B cell (primary cell): ENCODE data around the gene MBNL1. TPM values are rescaled to one million over a fixed set of nuclear protein-coding genes. Genes with fewer than 3 reads are reported as not detected.
A peak's percentile ranks its signal among the peaks of the same experiment; 100 is the strongest.

Source experiments
- ATAC-seq: fragments of 200-7000 bp; cut with Tn5 transposase; one replicate; pipeline ENCODE4 v1.10.0; 2021; ENCODE audit warnings: low read depth, mild to moderate bottlenecking, moderate number of reproducible peaks, moderate library complexity
- CTCF ChIA-PET: fragments of 350-600 bp; sonication (Branson Sonifier 250); formaldehyde crosslinking; loops from one replicate; lab custom pipeline; 2021; ENCODE audit warnings: antibody characterized with exemption, inconsistent platforms; lab: Charles Lee
- POLR2A ChIA-PET: fragments of 350-600 bp; sonication (Branson Sonifier 250); formaldehyde crosslinking; loops from one replicate; lab custom pipeline; 2021; ENCODE audit warnings: antibody characterized with exemption; lab: Charles Lee
- DNase-seq: peaks from one replicate; pipeline ENCODE4 v3.0.0; 2013
- H2AFZ ChIP-seq: 2 replicates; pipeline ENCODE4 v1.6.1; 2012; ENCODE audit warnings: mild to moderate bottlenecking, low read depth, low read length; ENCODE audit not compliant: insufficient read depth, poor library complexity, severe bottlenecking
- H3K27ac ChIP-seq, 2 donors: 1 replicate in 1 of 2; 2 replicates in 1 of 2; pipeline ENCODE4 v1.5.1; 2012 to 2013; ENCODE audit warnings: low read length in 2 of 2, mild to moderate bottlenecking in 2 of 2, moderate library complexity in 1 of 2
- H3K27me3 ChIP-seq, 4 experiments: fragments of 200-600 bp in 1 of 4; sonication (generic) in 1 of 4; replicated peaks in 1 of 4; 1 replicate in 2 of 4; 2 replicates in 2 of 4; pipeline versions ENCODE4 v1.6.1 to v1.7.0; 2013 to 2016; ENCODE audit warnings: low read length in 3 of 4, mild to moderate bottlenecking in 2 of 4, mixed read lengths in 1 of 4, moderate library complexity in 1 of 4; ENCODE audit not compliant: insufficient read depth in 4 of 4, control insufficient read depth in 3 of 4; ENCODE audit errors: control extremely low read depth in 1 of 4
- H3K36me3 ChIP-seq, 2 experiments: replicated peaks in 1 of 2; 1 replicate in 1 of 2; 2 replicates in 1 of 2; pipeline versions ENCODE4 v1.6.1 to v1.7.1; 2013; ENCODE audit warnings: low read length in 1 of 2; ENCODE audit not compliant: insufficient read depth in 2 of 2, control insufficient read depth in 1 of 2; ENCODE audit errors: control extremely low read depth in 1 of 2, extremely low read depth in 1 of 2
- H3K4me1 ChIP-seq, 2 donors: fragments of 200-600 bp in 1 of 2; sonication (generic) in 1 of 2; 1 replicate in 1 of 2; 2 replicates in 1 of 2; pipeline versions ENCODE4 v1.5.1 to v1.6.1; 2013 to 2017; ENCODE audit warnings: low read length in 2 of 2; ENCODE audit not compliant: control insufficient read depth in 2 of 2, insufficient read depth in 2 of 2
- H3K4me2 ChIP-seq: replicated peaks from 2 replicates; pipeline ENCODE3; 2012; ENCODE audit warnings: mild to moderate bottlenecking, low read depth, low read length; ENCODE audit not compliant: poor library complexity, severe bottlenecking
- H3K4me3 ChIP-seq, 5 experiments: fragments of 200-600 bp in 1 of 5; sonication (generic) in 1 of 5; 1 replicate in 3 of 5; 2 replicates in 2 of 5; pipeline versions ENCODE4 v1.5.1 to v1.7.0; 2011 to 2016; ENCODE audit warnings: low read length in 4 of 5, mild to moderate bottlenecking in 4 of 5, low read depth in 2 of 5, control low read depth in 1 of 5, moderate library complexity in 1 of 5; ENCODE audit not compliant: insufficient read depth in 1 of 5; ENCODE audit errors: control extremely low read depth in 1 of 5, extremely low read depth in 1 of 5
- H3K79me2 ChIP-seq: fragments of 200-600 bp; sonication (generic); one replicate; pipeline ENCODE4 v1.6.0; 2016; ENCODE audit warnings: low read length; ENCODE audit not compliant: control insufficient read depth, insufficient read depth
- H3K9ac ChIP-seq: fragments of 200-600 bp; sonication (generic); 2 replicates; pipeline ENCODE4 v1.6.1; 2017; ENCODE audit warnings: mild to moderate bottlenecking, low read length, moderate library complexity
- H3K9me3 ChIP-seq, 3 donors: one replicate each; pipeline versions ENCODE4 v1.6.1 to v1.7.1; 2013; ENCODE audit warnings: low read length in 2 of 3; ENCODE audit not compliant: control insufficient read depth in 2 of 3, insufficient read depth in 1 of 3; ENCODE audit errors: control extremely low read depth in 1 of 3
- H4K20me1 ChIP-seq: 2 replicates; pipeline ENCODE4 v1.6.0; 2012; ENCODE audit warnings: mild to moderate bottlenecking, low read length; ENCODE audit not compliant: insufficient read depth, control insufficient read depth, poor library complexity, severe bottlenecking
- H3K27ac Mint-ChIP-seq: one replicate; pipeline ENCODE4 v1.8.0; 2021; ENCODE audit warnings: mixed read lengths
- H3K27me3 Mint-ChIP-seq: one replicate; pipeline ENCODE4 v1.8.0; 2021; ENCODE audit warnings: mixed read lengths
- H3K4me1 Mint-ChIP-seq: one replicate; pipeline ENCODE4 v1.8.0; 2021; ENCODE audit warnings: mixed read lengths
- H3K4me3 Mint-ChIP-seq: one replicate; pipeline ENCODE4 v1.8.0; 2021; ENCODE audit warnings: mixed read lengths
- H3K9me3 Mint-ChIP-seq: one replicate; pipeline ENCODE4 v1.8.0; 2022; ENCODE audit warnings: mixed read lengths; ENCODE audit not compliant: insufficient read depth
- EZH2 ChIP-seq: IDR thresholded peaks from 2 replicates; pipeline ENCODE4 v1.6.1; 2012; ENCODE audit warnings: borderline replicate concordance, low read depth, mild to moderate bottlenecking, moderate library complexity, low read length; ENCODE audit not compliant: insufficient read depth, poor library complexity, severe bottlenecking
- WGBS: methylation state at CpG from one replicate; pipeline ENCODE4 v1.1.5; 2013; ENCODE audit warnings: missing lambda C conversion rate; ENCODE audit not compliant: insufficient coverage; 5-methylcytosine and 5-hydroxymethylcytosine counted together
- intact Hi-C: fragments of 100-400 bp; cut with micrococcal nuclease; formaldehyde crosslinking; loops from one replicate; pipeline ENCODE4 v1.10.0; 2022
- polyA plus RNA-seq: library from polyadenylated mRNA; depleted of rRNA; stranded (reverse); fragments of >200 nt; gene quantifications from 2 replicates; pipeline ENCODE4 v1.2.3, GENCODE V29; 2012
- total RNA-seq, 2 donors: library from RNA; stranded (reverse); fragments of 120-200 nt in 1 of 2; gene quantifications; 1 replicate in 1 of 2; 2 replicates in 1 of 2; pipeline versions ENCODE4 v1.2.3 to v1.2.4, GENCODE V29; 2013 to 2022
- TF ChIP-seq, protein P1 (sequence below): fragments of 200-600 bp; IDR thresholded peaks from one replicate; pipeline ENCODE4 v1.8.0; 2022; ENCODE audit warnings: antibody characterized with exemption, mild to moderate bottlenecking

The MBNL1 gene
- total and polyA plus RNA-seq, 2 donors (not counting 1 experiment from before 2014, with no cell fraction given): 195 to 505 TPM

DNA sequence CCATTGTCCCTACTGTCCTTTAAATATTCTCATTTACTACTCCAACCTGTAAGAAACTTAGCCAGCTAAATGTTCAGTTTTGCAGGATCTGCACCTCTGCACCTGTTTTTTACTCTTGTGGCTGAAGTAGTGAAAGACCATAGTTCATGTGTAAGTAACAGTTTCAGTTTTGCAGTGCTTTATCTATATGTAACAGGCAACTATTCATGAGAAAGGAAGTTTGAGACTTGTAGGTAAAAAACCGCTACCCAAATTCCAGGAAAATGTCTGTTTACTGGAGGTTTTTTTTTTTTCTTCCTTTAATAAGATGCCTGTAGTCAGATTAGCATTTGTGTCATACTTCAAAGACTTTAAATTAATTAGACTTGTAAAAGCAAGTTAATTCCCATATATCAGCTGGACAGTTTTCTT lies 25.4 kb upstream of the MBNL1 start:
- H3K4me1 ChIP-seq: peaks cover 35 to 42% of the 10 kb centered on the region in 2 donors
- H3K27me3 ChIP-seq: no peaks in the 10 kb centered on the region
- Mint-ChIP-seq H3K27me3 (no peaks in the 10 kb centered on the region), H3K4me3 (peak overlapping the region; percentile 90), H3K9me3 (no peaks in the 10 kb centered on the region), H3K4me1 (peaks cover 59% of the 10 kb centered on the region), H3K27ac (peak overlapping the region; percentile 86)
- H3K4me3 ChIP-seq: peak overlapping the region; percentile 44 to 90 (median 56)
- peak overlapping the region; percentile 62 for H3K9ac ChIP-seq
- DNase-seq: peak; percentile 59
- no peak for TF ChIP-seq EZH2
- TF ChIP-seq, protein P1, sequence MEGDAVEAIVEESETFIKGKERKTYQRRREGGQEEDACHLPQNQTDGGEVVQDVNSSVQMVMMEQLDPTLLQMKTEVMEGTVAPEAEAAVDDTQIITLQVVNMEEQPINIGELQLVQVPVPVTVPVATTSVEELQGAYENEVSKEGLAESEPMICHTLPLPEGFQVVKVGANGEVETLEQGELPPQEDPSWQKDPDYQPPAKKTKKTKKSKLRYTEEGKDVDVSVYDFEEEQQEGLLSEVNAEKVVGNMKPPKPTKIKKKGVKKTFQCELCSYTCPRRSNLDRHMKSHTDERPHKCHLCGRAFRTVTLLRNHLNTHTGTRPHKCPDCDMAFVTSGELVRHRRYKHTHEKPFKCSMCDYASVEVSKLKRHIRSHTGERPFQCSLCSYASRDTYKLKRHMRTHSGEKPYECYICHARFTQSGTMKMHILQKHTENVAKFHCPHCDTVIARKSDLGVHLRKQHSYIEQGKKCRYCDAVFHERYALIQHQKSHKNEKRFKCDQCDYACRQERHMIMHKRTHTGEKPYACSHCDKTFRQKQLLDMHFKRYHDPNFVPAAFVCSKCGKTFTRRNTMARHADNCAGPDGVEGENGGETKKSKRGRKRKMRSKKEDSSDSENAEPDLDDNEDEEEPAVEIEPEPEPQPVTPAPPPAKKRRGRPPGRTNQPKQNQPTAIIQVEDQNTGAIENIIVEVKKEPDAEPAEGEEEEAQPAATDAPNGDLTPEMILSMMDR: no peak
- no peaks in the 10 kb centered on the region for H4K20me1 ChIP-seq
- peaks cover 85% of the 10 kb centered on the region for H3K79me2 ChIP-seq
- ATAC-seq: peak; percentile 53
- H3K9me3 ChIP-seq: no peaks in the 10 kb centered on the region
- H3K27ac ChIP-seq: peak overlapping the region; percentile 57 to 87
- CTCF ChIA-PET: interaction anchor here (0.9 to 5.4 kb wide), 10 partner anchors 12 to 201 kb away, joined by 3 to 38 read pairs (median 5); partner anchors contain the start of gene MBNL1
- intact Hi-C loops: loop anchor here (1.0 to 2.0 kb wide), 2 partner anchors 21 to 38 kb away; no protein-coding TSS in a partner anchor
- peak overlapping the region; percentile 57 for H2AFZ ChIP-seq
- POLR2A ChIA-PET: interaction anchor here (0.6 to 3.9 kb wide), 8 partner anchors 11 to 1500 kb away, joined by 3 to 29 read pairs (median 10); partner anchors contain the start of gene MBNL1
- H3K36me3 ChIP-seq: no peaks in the 10 kb centered on the region
- H3K4me2 ChIP-seq: peak overlapping the region; percentile 75
- no CpG with 5 or more reads among the region's 1 CpG for WGBS
